Dermis microvascular lymphatic vessel endothelial cell (primary cell): ENCODE data around the gene CNST. TPM values are rescaled to one million over a fixed set of nuclear protein-coding genes. Genes with fewer than 3 reads are reported as not detected.
"Not testable (repeated sequence)": the region's sequence is repeated elsewhere in the genome, so short reads cannot be mapped to it uniquely, and the experiment has no call there.

Experiments used
- DNase-seq, 2 donors: peaks; one replicate each; pipeline versions ENCODE4 v3.0.0 to v3.0.0-alpha.2; 2010; ENCODE audit warnings: low read depth in 2 of 2
- total RNA-seq: library from RNA; depleted of rRNA; stranded (reverse); fragments of >200 nt; gene quantifications from 2 replicates; pipeline ENCODE4 v1.2.1, GENCODE V29; 2014

CNST gene
- total RNA-seq, 1 donor from 2014 or later = 15.9 TPM

- no peak for DNase-seq
Measured at GRCh38 chr1:246583056-246583440, 16.8 kb downstream of the CNST start.

- no peak for DNase-seq
Measured at GRCh38 chr1:246583448-246584185, 17.4 kb downstream of the CNST start.

- DNase-seq = no peak
Measured at GRCh38 chr1:246587032-246587431, 20.8 kb downstream of the CNST start.

GRCh38 chr1:246587606-246588005 lies 21.4 kb downstream of the CNST start:
- DNase-seq = peak in 1 of 2 donors; percentile 73

GRCh38 chr1:246588159-246588721 lies 22.0 kb downstream of the CNST start:
- DNase-seq = peak in 1 of 2 donors; percentile 69

- not testable (repeated sequence) for DNase-seq
Measured at GRCh38 chr1:246589919-246590318, 23.7 kb downstream of the CNST start.

- DNase-seq = no peak
Measured at GRCh38 chr1:246591047-246591446, 24.8 kb downstream of the CNST start.

GRCh38 chr1:246591504-246591903 lies 25.2 kb downstream of the CNST start:
- DNase-seq = no peak

GRCh38 chr1:246591958-246592357 lies 25.7 kb downstream of the CNST start:
- DNase-seq = no peak

- DNase-seq = no peak
Measured at GRCh38 chr1:246592695-246593094, 26.4 kb downstream of the CNST start.

GRCh38 chr1:246595146-246595545 lies 28.9 kb downstream of the CNST start:
- no peak for DNase-seq

- peak; percentile 96 to 98 for DNase-seq
Measured at GRCh38 chr1:246597340-246597739, 31.1 kb downstream of the CNST start.

GRCh38 chr1:246597971-246598370 lies 31.7 kb downstream of the CNST start:
- no peak for DNase-seq

- DNase-seq = no peak
Measured at GRCh38 chr1:246599315-246599714, 33.1 kb downstream of the CNST start.

- DNase-seq = no peak
Measured at GRCh38 chr1:246600579-246600978, 34.3 kb downstream of the CNST start.

- no peak for DNase-seq
Measured at GRCh38 chr1:246602194-246602593, 35.9 kb downstream of the CNST start.

GRCh38 chr1:246605231-246605630 lies 39.0 kb downstream of the CNST start:
- not testable (repeated sequence) for DNase-seq

GRCh38 chr1:246607462-246607861 lies 41.2 kb downstream of the CNST start:
- peak; percentile 62 to 89 for DNase-seq

- DNase-seq = peak; percentile 98 to 99
Measured at GRCh38 chr1:246608616-246609376, 42.5 kb downstream of the CNST start.

- DNase-seq = no peak
Measured at GRCh38 chr1:246609632-246610031, 43.4 kb downstream of the CNST start.

GRCh38 chr1:246613096-246613758 lies 47.0 kb downstream of the CNST start:
- DNase-seq = no peak

GRCh38 chr1:246617156-246617555 lies 50.9 kb downstream of the CNST start:
- no peak for DNase-seq
